Tibial nerve (tissue), 4 donors: Measurements from ENCODE around the gene MT1F. TPM values are rescaled to one million over a fixed set of nuclear protein-coding genes. Genes with fewer than 3 reads are reported as not detected.
"Not testable (repeated sequence)": the region's sequence is repeated elsewhere in the genome, so short reads cannot be mapped to it uniquely, and the experiment has no call there.

ENCODE experiments used
- DNase-seq, 2 donors: peaks; one replicate each; pipeline ENCODE4 v3.0.0-alpha.2; 2019; ENCODE audit warnings: low spot score in 2 of 2
- H3K27ac ChIP-seq, 4 donors: fragments of 200-600 bp; sonication (generic) in 3 of 4; one replicate each; pipeline ENCODE4 v1.5.1; 2017 to 2019; ENCODE audit warnings: mild to moderate bottlenecking in 1 of 4
- H3K27me3 ChIP-seq, 2 donors: fragments of 200-600 bp; sonication (generic) in 1 of 2; one replicate each; pipeline versions ENCODE4 v1.5.1 to v1.6.0; 2017 to 2019
- H3K36me3 ChIP-seq, 3 donors: fragments of 200-600 bp; sonication (generic); one replicate each; pipeline ENCODE4 v1.5.1; 2018 to 2019
- H3K4me1 ChIP-seq, 4 donors: fragments of 200-600 bp; sonication (generic) in 3 of 4; one replicate each; pipeline ENCODE4 v1.5.1; 2017 to 2019
- H3K4me3 ChIP-seq, 4 donors: fragments of 200-600 bp; sonication (generic) in 3 of 4; one replicate each; pipeline ENCODE4 v1.5.1; 2017 to 2019; ENCODE audit warnings: mild to moderate bottlenecking in 1 of 4, moderate library complexity in 1 of 4
- H3K9me3 ChIP-seq, 4 donors: fragments of 200-600 bp; sonication (generic) in 3 of 4; one replicate each; pipeline ENCODE4 v1.5.1; 2017 to 2019
- CTCF ChIP-seq, 5 experiments: fragments of 200-600 bp in 3 of 5; fragments of 450-650 bp in 2 of 5; sonication (generic) in 3 of 5; IDR thresholded peaks; one replicate each; pipeline ENCODE4 v1.5.1; 2016 to 2019; ENCODE audit warnings: antibody characterized with exemption in 5 of 5, mild to moderate bottlenecking in 3 of 5, moderate library complexity in 2 of 5
- EP300 ChIP-seq, 2 donors: sonication (generic); formaldehyde crosslinking; IDR thresholded peaks; one replicate each; pipeline ENCODE4 v1.6.1; 2017; ENCODE audit warnings: antibody characterized with exemption in 2 of 2, mild to moderate bottlenecking in 1 of 2
- POLR2A ChIP-seq, 2 donors: fragments of 450-650 bp; IDR thresholded peaks; one replicate each; pipeline ENCODE4 v1.6.1; 2017; ENCODE audit warnings: antibody characterized with exemption in 2 of 2, mild to moderate bottlenecking in 2 of 2, moderate library complexity in 2 of 2
- WGBS, 2 donors: methylation state at CpG; one replicate each; pipeline ENCODE4 v1.1.5; 2018; 5-methylcytosine and 5-hydroxymethylcytosine counted together
- total RNA-seq, 4 donors: library from RNA; depleted of rRNA; stranded (reverse); fragments of >200 nt; gene quantifications; one replicate each; pipeline ENCODE4 v1.1.0, GENCODE V29; 2016

The MT1F gene
- total RNA-seq, 4 donors from 2014 or later, result 3.0 to 34.3 (median 11.3) TPM

GRCh38 chr16:56667581-56668571 lies 10.1 kb downstream of the MT1F start, which contains the start of gene MT1G:
Gene MT1G, minus strand, starts transcription at chr16:56668065. Its CDS starts 72 bp downstream, at chr16:56667993.
- Histone ChIP-seq H3K27me3 (peaks cover 0 to 98% of the 10 kb centered on the region in 2 donors), H3K27ac (no peak within 1 kb of the TSS)
- no peak for DNase-seq

GRCh38 chr16:56669005-56669839 lies 11.5 kb downstream of the MT1F start, which contains the start of gene MT1H:
Gene MT1H, plus strand, starts transcription at chr16:56669814. Its CDS starts 71 bp downstream, at chr16:56669885.
- Histone ChIP-seq H3K9me3 (no peaks in the 10 kb centered on the region), H3K36me3 (no peaks in the 10 kb centered on the region), H3K4me1 (peaks cover 0 to 30% (median 9%) of the 10 kb centered on the region in 4 donors), H3K27ac (no peak within 1 kb of the TSS), H3K4me3 (no peak within 1 kb of the TSS), H3K27me3 (peaks cover 0 to 98% of the 10 kb centered on the region in 2 donors)
- WGBS, 2 donors, result 14 to 18% methylated on average over 38 of the region's 38 CpGs
- DNase-seq, result no peak
- no peak for TF ChIP-seq POLR2A (IDR thresholded peaks at IDR 0.05)

More at GRCh38 chr16:56667581-56668571, 10.1 kb downstream of the MT1F start, which contains the start of gene MT1G:
- H3K36me3 ChIP-seq, result no peaks in the 10 kb centered on the region
- no peaks in the 10 kb centered on the region for H3K9me3 ChIP-seq
- WGBS, 2 donors, result 12 to 15% methylated on average over 44 to 46 of the region's 46 CpGs
- peak within 1 kb of the TSS in 3 of 4 donors; percentile 19 to 34 (median 31) for H3K4me3 ChIP-seq
- TF ChIP-seq EP300 (IDR thresholded peaks at IDR 0.05) (peak in 1 of 2 donors; percentile 54), CTCF (IDR thresholded peaks at IDR 0.05) (no peak)
- H3K4me1 ChIP-seq, result peaks cover 0 to 36% (median 12%) of the 10 kb centered on the region in 4 donors

GRCh38 chr16:56669840-56670619 lies 12.3 kb downstream of the MT1F start:
- DNase-seq, result no peak
- H3K9me3 ChIP-seq, result no peaks in the 10 kb centered on the region
- no peaks in the 10 kb centered on the region for H3K36me3 ChIP-seq
- H3K4me3 ChIP-seq, result no peak overlapping the region
- H3K27ac ChIP-seq, result no peak overlapping the region
- H3K4me1 ChIP-seq, result peaks cover 0 to 30% (median 9%) of the 10 kb centered on the region in 4 donors
- peaks cover 0 to 94% of the 10 kb centered on the region in 2 donors for H3K27me3 ChIP-seq
- WGBS, 2 donors, result 27 to 36% methylated on average over 18 to 19 of the region's 19 CpGs
- TF ChIP-seq EP300 (IDR thresholded peaks at IDR 0.05) (no peak), CTCF (IDR thresholded peaks at IDR 0.05) (no peak), POLR2A (IDR thresholded peaks at IDR 0.05) (no peak)

GRCh38 chr16:56670620-56670934 lies 12.8 kb downstream of the MT1F start:
- peaks cover 0 to 33% (median 9%) of the 10 kb centered on the region in 4 donors for H3K4me1 ChIP-seq
- peaks cover 0 to 95% of the 10 kb centered on the region in 2 donors for H3K27me3 ChIP-seq
- H3K4me3 ChIP-seq, result no peak overlapping the region
- H3K27ac ChIP-seq, result no peak overlapping the region
- H3K36me3 ChIP-seq, result no peaks in the 10 kb centered on the region
- no peak for DNase-seq
- 79% methylated on average over 2 of the region's 2 CpGs; no CpG with 5 or more reads in 1 of the 2 donors for WGBS, 2 donors
- H3K9me3 ChIP-seq, result no peaks in the 10 kb centered on the region
- TF ChIP-seq EP300 (IDR thresholded peaks at IDR 0.05), result no peak
- no peak for TF ChIP-seq POLR2A (IDR thresholded peaks at IDR 0.05)
- TF ChIP-seq CTCF (IDR thresholded peaks at IDR 0.05), result no peak

- peaks cover 0 to 39% (median 14%) of the 10 kb centered on the region in 4 donors for H3K4me1 ChIP-seq
- H3K36me3 ChIP-seq, H3K4me3 ChIP-seq, H3K27ac ChIP-seq, H3K9me3 ChIP-seq, DNase-seq: not testable (repeated sequence)
- WGBS, 2 donors, result 60 to 62% methylated on average over 2 of the region's 2 CpGs
- peak in 1 of 2 donors; percentile 27 for TF ChIP-seq EP300 (IDR thresholded peaks at IDR 0.05)
- H3K27me3 ChIP-seq, result peaks cover 0 to 95% of the 10 kb centered on the region in 2 donors
Measured at GRCh38 chr16:56671691-56672090, 13.9 kb downstream of the MT1F start.

- not testable (repeated sequence) for DNase-seq, H3K9me3 ChIP-seq, H3K27ac ChIP-seq, H3K4me3 ChIP-seq, H3K36me3 ChIP-seq
- peaks cover 0 to 39% (median 14%) of the 10 kb centered on the region in 4 donors for H3K4me1 ChIP-seq
- WGBS, 2 donors, result 68 to 84% methylated on average over 3 of the region's 3 CpGs
- H3K27me3 ChIP-seq, result peaks cover 0 to 91% of the 10 kb centered on the region in 2 donors
Measured at GRCh38 chr16:56672171-56672570, 14.4 kb downstream of the MT1F start.
